ENCODE measurements around the gene TTC34.

- no peak for TF ChIP-seq CTCF (conservative IDR thresholded peaks at IDR 0.05 in 1 of 2, IDR thresholded peaks at IDR 0.05 in 1 of 2; ENCODE audit: extremely low read depth in 1 of 2, insufficient read depth in 1 of 2, low read depth in 1 of 2, low read length in 2 of 2)
- no peak for TF ChIP-seq EZH2 (IDR thresholded peaks at IDR 0.05; ENCODE audit: borderline replicate concordance, low read length)
Observed at GRCh38 chr1:2604156-2604843, 197.2 kb downstream of the TTC34 start.

All from mammary epithelial cell (primary cell).